Measurements from ENCODE around the gene SLC25A21. TPM values are rescaled to one million over a fixed set of nuclear protein-coding genes. Genes with fewer than 3 reads are reported as not detected.
A peak's percentile ranks its signal among the peaks of the same experiment; 100 is the strongest.
"Not testable (repeated sequence)": the region's sequence is repeated elsewhere in the genome, so short reads cannot be mapped to it uniquely, and the experiment has no call there.

Gene SLC25A21
- total RNA-seq (ENCODE audit: unreplicated experiment) = 1.2 TPM
- long read RNA-seq = 0 reads

DNA sequence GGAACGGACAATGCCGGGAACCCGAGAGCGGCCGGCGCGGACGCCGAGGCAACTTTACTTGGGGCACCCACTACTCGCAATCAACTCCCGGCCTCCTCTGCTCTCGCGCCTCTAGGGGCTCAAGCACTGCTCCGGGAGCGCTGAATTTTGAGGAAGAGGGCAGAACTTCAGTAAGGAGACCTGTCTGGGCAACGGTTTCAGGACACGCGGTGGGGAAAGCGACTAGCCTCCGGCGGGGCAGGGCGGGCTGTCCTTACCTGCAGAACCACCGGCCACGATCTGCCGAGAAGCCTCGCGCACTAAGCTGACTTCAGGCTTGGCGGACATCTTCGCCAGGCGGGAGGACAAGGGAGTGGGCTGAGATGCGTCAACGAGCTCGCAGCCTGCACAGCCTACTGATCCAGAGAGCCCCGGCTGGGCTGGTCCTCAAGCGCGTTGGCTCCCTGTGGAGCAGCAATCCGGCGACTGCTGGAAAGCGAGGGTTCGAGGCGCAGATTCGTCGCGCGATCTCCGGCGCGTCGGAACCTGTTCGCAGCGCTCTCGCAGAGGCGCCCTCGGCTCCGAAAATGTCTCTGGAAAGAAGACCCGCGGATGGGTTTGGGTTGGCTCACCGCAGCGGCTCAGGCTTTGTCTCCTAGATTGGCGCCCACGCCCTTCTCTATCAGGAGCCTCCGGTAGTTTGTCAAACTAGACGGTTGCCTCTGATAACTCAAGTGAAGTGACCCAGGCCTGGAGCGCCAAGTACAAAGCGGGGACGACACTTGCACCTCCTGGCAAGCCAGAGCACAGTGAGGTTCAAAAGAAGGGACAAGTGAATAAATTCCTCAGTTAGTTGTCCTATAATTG, at the start of gene SLC25A21:
SLC25A21 (minus strand) TSS at position 583 of the 846 bp plus-strand sequence.
- H3K4me1 Mint-ChIP-seq (ENCODE audit: unreplicated experiment) = no peaks in the 10 kb centered on the region

DNA sequence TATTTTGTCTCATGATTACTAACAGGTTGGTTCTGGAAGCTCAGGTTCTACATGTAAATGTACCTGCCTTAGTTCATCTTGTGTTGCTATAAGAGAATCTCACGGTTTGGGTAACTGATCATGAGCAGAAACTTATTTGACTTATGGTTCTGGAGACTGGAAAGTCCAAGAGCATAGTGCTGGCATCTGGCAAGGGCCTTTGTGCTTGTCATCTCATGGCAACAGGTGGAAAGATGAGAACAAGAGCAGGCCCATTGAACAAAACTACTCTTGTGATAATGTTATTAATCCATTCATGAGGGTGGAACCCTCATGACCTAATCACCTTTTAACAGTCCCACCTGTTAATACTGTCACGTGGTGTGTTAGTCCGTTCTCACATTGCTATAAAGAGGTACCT, 48.7 kb upstream of the SLC25A21 start:
- H3K9me3 Mint-ChIP-seq (ENCODE audit: unreplicated experiment) = peaks cover 15% of the 10 kb centered on the region
- no peak overlapping the region for H3K4me3 Mint-ChIP-seq (ENCODE audit: unreplicated experiment)
- H3K4me1 Mint-ChIP-seq (ENCODE audit: unreplicated experiment) = no peaks in the 10 kb centered on the region
- TF ChIP-seq, protein P1, sequence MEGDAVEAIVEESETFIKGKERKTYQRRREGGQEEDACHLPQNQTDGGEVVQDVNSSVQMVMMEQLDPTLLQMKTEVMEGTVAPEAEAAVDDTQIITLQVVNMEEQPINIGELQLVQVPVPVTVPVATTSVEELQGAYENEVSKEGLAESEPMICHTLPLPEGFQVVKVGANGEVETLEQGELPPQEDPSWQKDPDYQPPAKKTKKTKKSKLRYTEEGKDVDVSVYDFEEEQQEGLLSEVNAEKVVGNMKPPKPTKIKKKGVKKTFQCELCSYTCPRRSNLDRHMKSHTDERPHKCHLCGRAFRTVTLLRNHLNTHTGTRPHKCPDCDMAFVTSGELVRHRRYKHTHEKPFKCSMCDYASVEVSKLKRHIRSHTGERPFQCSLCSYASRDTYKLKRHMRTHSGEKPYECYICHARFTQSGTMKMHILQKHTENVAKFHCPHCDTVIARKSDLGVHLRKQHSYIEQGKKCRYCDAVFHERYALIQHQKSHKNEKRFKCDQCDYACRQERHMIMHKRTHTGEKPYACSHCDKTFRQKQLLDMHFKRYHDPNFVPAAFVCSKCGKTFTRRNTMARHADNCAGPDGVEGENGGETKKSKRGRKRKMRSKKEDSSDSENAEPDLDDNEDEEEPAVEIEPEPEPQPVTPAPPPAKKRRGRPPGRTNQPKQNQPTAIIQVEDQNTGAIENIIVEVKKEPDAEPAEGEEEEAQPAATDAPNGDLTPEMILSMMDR (IDR thresholded peaks at IDR 0.05; ENCODE audit: unreplicated experiment) = no peak
- H3K27me3 Mint-ChIP-seq (ENCODE audit: unreplicated experiment) = no peaks in the 10 kb centered on the region
- peaks cover 25% of the 10 kb centered on the region for H3K36me3 Mint-ChIP-seq (ENCODE audit: low read depth, unreplicated experiment)
- no peak for DNase-seq (ENCODE audit: low spot score)
- H3K27ac Mint-ChIP-seq (ENCODE audit: unreplicated experiment) = no peak overlapping the region

More for the DNA sequence above, at the start of gene SLC25A21:
- Mint-ChIP-seq H3K9me3 (ENCODE audit: unreplicated experiment) (no peaks in the 10 kb centered on the region), H3K27me3 (ENCODE audit: unreplicated experiment) (no peaks in the 10 kb centered on the region), H3K4me3 (ENCODE audit: unreplicated experiment) (peak within 1 kb of the TSS; percentile 96), H3K27ac (ENCODE audit: unreplicated experiment) (peak within 1 kb of the TSS; percentile 91), H3K36me3 (ENCODE audit: low read depth, unreplicated experiment) (no peaks in the 10 kb centered on the region)
- peak; percentile 72 for DNase-seq (ENCODE audit: low spot score)
- TF ChIP-seq, protein P1 (IDR thresholded peaks at IDR 0.05; ENCODE audit: unreplicated experiment) = no peak

DNA sequence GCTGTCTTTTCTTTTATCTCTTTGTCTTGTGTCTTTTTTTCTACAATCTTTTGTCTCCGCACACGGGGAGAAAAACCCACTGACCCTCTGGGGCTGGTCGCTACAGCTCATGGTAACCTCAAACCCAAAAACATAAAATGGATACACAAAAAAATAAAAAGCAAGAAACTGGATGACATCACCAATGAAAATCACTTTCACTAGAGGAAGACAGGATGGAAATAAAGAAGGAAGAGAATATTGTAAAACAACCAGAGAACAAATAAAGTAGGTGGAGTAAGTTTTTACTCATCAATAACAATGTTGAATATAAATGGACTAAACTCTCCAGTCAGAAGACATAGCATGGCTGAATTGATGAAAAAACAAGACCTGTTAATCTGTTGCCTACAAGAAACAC, 42.9 kb upstream of the SLC25A21 start:
- no peak for DNase-seq (ENCODE audit: low spot score)
- peaks cover 9% of the 10 kb centered on the region for H3K36me3 Mint-ChIP-seq (ENCODE audit: low read depth, unreplicated experiment)
- peaks cover 10% of the 10 kb centered on the region for H3K27me3 Mint-ChIP-seq (ENCODE audit: unreplicated experiment)
- peaks cover 5% of the 10 kb centered on the region for H3K9me3 Mint-ChIP-seq (ENCODE audit: unreplicated experiment)
- H3K27ac Mint-ChIP-seq (ENCODE audit: unreplicated experiment) = no peak overlapping the region
- H3K4me1 Mint-ChIP-seq (ENCODE audit: unreplicated experiment) = peaks cover 10% of the 10 kb centered on the region
- H3K4me3 Mint-ChIP-seq (ENCODE audit: unreplicated experiment) = no peak overlapping the region
- TF ChIP-seq, protein P1 (IDR thresholded peaks at IDR 0.05; ENCODE audit: unreplicated experiment) = no peak

DNA sequence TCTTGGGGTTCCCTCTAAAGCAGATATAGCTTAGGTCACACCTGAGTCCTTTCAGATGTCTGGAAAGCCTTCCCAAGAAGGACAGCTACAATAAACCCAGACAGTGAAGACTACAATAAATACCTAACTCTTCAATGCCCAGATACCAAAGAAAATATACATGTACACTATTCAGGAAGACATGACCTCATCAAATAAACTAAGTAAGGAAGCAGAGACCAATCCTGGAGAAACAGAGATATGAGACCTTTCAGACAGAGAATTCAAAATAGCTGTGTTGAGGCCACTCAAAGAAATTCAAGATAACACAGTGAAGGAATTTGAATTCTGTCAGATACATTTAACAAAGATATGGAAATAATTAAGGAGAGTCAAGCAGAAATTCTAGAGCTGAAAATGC, 40.6 kb upstream of the SLC25A21 start:
- TF ChIP-seq, protein P1 (IDR thresholded peaks at IDR 0.05; ENCODE audit: unreplicated experiment) = no peak
- Mint-ChIP-seq H3K4me1 (ENCODE audit: unreplicated experiment) (peaks cover 10% of the 10 kb centered on the region), H3K27me3 (ENCODE audit: unreplicated experiment) (peaks cover 10% of the 10 kb centered on the region), H3K36me3 (ENCODE audit: low read depth, unreplicated experiment) (peaks cover 16% of the 10 kb centered on the region), H3K9me3 (ENCODE audit: unreplicated experiment) (peaks cover 5% of the 10 kb centered on the region), H3K27ac (ENCODE audit: unreplicated experiment) (no peak overlapping the region), H3K4me3 (ENCODE audit: unreplicated experiment) (no peak overlapping the region)
- DNase-seq (ENCODE audit: low spot score) = no peak

DNA sequence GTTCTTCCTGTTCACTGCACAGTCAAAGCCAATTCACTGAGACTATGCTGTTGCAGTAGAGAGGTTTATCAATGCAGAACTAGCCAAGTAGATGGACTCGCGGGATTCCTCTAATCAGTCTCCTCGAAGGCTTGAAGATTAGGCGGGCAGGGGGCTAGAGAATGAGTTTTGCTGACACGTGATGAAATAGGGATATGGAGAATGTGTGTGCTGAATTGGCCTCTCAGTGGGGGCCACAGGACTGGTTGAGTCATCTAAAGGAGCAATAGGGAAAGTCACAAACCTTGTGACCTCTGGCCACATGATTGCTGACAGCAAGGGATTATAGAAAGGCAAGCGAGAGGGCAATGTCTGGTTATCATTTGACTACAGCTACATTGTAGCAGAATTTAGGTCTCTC, 38.0 kb upstream of the SLC25A21 start:
- peaks cover 12% of the 10 kb centered on the region for H3K27me3 Mint-ChIP-seq (ENCODE audit: unreplicated experiment)
- no peak overlapping the region for H3K4me3 Mint-ChIP-seq (ENCODE audit: unreplicated experiment)
- no peak for DNase-seq (ENCODE audit: low spot score)
- H3K9me3 Mint-ChIP-seq (ENCODE audit: unreplicated experiment) = peaks cover 18% of the 10 kb centered on the region
- H3K36me3 Mint-ChIP-seq (ENCODE audit: low read depth, unreplicated experiment) = peaks cover 29% of the 10 kb centered on the region
- H3K27ac Mint-ChIP-seq (ENCODE audit: unreplicated experiment) = no peak overlapping the region
- TF ChIP-seq, protein P1 (IDR thresholded peaks at IDR 0.05; ENCODE audit: unreplicated experiment) = no peak
- H3K4me1 Mint-ChIP-seq (ENCODE audit: unreplicated experiment) = peaks cover 10% of the 10 kb centered on the region

DNA sequence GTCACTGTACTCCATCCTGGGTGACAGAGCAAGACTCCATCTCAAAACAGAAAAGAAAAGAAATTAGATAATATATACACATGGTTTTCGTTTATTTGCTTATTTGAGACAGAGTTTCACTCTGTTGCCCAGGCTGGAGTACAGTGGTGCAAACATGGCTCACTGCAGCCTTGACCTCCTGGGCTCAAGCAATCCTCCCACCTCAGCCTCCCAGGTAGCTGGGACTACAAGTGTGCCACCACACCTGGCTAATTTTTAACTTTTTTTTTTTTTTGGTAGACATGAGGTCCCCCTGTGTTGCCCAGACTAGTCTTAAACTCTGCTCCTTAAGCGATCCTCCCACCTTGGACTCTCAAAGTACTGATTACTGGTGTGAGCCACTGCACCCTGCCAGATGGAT, 37.2 kb upstream of the SLC25A21 start:
- H3K4me1 Mint-ChIP-seq (ENCODE audit: unreplicated experiment) = peaks cover 10% of the 10 kb centered on the region
- not testable (repeated sequence) for H3K4me3 Mint-ChIP-seq (ENCODE audit: unreplicated experiment); DNase-seq (ENCODE audit: low spot score); H3K27ac Mint-ChIP-seq (ENCODE audit: unreplicated experiment); H3K27me3 Mint-ChIP-seq (ENCODE audit: unreplicated experiment)
- H3K36me3 Mint-ChIP-seq (ENCODE audit: low read depth, unreplicated experiment) = peaks cover 29% of the 10 kb centered on the region
- H3K9me3 Mint-ChIP-seq (ENCODE audit: unreplicated experiment) = peaks cover 19% of the 10 kb centered on the region

Measured in endothelial cell (in vitro differentiated cells).